ENCODE data around the gene KRI1.

KRI1 gene

DNA sequence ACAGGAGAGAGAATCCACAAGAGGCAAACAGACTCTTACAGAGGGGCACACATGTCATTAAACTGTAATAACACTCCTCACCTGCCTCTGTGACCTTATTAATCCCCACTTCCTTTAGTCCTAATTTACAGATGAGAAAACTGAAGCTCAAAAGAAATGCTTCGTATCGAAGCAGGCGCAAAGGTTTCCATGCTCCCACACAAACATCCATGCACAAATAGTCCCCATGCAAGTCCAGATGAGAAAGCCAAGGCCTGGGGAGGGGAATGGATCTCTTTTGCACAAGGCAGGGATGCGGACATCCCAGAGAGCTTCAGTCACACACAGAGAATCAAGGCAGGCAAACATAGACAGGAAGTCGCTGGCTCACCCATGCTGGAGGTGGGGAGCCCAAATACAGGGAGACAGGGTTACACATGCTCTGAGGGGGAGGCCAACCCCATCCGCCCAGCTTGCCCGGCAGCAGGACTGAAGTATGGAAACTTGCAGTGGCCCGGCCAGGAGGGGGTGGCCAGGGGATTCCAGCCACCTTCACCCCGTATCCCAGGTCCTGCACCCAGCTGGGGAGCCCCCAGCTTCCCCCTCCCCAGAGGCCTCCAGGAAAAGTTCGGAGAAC lies 49.0 kb downstream of the KRI1 start:
- no peak for DNase-seq

DNA sequence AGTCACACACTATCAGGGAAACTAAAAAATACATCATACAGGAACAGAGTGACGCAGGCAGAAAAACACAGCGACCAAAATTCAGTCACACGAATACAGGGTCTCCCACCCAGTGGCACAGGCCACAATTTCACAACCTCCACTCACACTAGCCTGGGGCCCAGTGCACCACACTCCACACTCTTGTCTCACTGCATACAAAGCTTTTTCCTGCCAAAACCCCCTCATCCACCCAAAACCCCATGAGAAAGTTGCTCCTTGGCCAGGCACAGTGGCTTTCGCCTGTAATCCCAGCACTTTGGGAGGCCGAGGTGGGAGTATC lies 49.8 kb downstream of the KRI1 start:
- no peak for DNase-seq

DNA sequence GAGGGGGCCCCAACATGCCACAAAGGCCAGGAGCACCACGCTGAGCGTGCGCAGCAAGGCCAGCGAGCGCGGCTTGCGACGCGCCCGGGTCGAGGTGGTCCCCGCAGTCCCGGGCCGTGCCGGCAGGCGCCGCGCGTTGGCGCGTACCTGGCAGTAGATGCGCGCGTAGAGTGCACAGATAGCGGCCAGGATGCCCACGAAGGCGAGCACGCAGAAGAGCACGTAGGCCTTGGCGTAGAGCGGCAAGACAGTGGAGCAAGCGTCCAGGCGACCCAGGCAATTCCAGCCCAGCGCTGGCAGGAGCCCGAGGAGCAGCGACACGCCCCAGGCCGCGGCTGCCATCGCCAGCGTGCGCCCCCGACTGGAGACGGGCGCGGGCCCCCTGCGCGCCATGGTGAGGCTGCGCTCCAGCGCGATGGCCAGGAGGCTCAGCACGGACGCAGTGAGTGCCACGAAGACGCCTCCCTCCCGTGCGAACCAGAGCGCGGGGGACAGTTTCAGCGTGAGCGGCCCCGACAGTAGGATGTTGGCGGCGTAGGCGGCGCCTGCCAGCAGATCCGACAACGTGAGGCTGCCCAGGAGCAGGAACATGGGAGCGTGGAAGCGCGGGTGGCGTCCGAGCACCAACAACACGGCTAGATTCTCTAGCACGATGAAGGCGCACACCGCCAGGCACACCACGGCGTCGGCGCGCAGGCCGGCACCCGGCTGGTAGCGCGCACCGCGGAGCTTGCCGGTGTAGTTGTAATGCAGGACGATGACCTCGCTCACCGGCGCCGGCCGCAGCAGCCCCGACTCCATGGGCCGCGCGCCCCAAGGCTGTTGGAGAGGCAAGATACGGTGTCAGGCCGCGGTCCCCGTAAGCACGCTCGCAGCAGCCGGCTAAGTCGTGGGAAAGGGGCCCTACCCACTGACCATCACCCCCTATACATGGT lies 51.3 kb downstream of the KRI1 start:
- DNase-seq, result no peak

DNA sequence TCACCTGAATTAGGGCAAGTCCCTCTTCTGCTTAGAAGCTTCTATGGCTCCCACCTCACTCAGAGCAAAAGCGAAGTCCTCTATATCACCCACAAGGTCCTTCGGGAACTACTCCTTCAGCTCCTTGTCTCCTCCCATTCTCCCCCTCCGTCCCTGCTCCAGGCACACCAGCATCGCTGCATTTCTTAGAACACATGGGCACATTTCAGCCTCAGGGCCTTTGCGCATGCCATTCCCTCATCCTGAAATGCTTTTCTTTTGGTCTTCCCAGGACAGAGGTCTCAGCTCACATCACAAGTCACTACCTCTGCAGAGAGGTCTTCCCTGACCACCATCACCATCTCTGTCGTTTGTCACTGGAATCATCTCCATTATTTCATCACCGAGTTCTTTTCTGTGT lies 52.6 kb downstream of the KRI1 start:
- no peak for DNase-seq

DNA sequence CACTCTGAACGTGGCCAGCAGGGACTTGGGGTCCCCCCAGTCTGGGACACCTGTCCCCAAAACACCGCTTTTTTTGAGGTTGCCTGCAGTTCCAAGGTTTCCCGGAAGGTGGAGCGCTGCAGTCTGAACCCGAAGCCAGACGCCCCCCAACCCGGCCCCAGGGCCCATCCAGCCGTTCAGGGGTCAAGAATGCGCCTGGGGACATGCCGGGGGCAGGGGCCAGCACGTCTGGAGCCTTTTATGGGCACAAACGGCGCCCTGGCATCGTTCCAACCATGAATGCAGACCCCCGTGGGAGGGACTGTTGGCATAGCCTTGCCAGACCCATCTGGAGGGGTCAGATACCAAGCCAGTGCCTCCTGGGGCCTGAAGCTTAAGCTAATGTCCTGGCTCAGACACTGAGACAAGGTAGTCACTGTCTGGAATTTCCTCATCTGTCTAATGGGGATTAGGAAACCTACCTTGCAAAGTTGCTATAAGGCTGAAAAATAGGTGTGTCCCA lies 55.5 kb downstream of the KRI1 start:
- peak; percentile 9 to 14 for DNase-seq

DNA sequence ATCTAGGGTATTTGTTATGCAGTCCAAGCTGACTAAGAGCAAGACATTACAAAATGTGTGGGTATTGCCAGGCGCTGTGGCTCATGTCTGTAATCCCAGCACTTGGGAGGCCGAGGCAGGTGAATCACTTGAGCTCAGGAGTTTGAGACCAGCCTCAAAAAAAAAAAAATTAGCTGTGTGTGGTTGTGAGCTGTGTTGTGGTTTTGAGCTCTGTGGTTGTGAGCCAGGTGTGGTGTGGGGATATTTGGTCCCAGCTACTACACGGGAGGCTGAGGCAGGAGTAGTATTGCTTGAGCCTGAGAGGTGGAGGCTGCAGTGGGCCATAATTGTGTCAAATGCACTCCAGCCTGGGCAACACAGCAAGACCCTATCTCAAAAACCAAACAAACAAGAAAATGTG lies 57.1 kb downstream of the KRI1 start:
- no peak for DNase-seq

DNA sequence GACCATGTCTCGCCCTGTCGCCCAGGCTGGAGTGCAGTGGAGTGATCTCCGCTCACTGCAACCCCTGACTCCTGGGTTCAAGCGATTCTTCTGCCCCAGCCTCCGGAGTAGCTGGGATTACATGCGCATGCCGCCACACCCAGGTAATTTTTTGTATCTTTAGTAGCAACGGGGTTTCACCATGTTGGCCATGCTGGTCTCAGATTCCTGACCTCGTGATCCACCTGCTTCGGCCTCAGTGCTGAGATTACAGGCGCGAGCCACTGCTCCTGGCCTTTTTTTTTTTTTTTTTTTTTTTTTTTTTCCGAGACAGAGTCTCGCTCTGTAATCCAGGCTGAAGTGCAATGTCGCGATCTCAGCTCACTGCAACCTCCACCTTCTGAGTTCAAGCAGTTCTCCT lies 57.8 kb downstream of the KRI1 start:
- no peak for DNase-seq

DNA sequence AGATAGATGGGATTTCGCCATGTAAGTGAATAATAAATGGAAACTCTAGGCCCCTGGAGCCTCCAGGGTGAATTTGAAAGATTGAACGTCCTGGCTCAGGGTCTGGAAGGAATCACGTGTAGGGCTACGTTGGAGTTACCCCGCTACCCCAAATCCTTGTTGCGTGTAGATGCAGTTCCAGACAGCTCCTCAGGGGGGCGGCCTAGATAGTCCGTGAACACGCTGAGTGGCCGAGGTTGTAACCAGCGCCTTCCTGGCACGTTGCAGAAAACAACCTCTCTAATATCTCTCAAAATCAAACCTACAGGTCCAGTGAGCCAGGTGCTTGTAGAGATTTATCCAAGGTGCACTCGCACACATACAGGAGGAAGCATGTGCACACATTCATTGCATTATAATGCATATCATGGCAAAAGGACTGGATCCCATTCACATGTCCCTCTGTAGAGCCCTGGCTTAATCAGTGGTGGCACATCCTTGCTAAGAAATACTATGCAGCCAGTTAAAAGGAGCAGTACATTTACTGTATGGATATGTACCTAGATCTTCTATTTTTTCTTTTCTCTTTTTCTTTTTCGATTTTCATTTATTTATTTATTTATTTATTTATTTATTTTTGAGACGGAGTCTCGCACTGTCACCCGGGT lies 60.1 kb downstream of the KRI1 start:
- DNase-seq, result peak; percentile 81 to 92

All from Kasumi-1 (cell line).